GM21360 (cell line): ENCODE results near the gene RIT1.

Source experiments
- ATAC-seq: cut with Tn5 transposase; IDR thresholded peaks from one replicate; pipeline ENCODE4 v1.9.1; 2021; ENCODE audit warnings: mild to moderate bottlenecking, moderate library complexity; ENCODE audit not compliant: unreplicated experiment

RIT1 gene

GRCh38 chr1:155859234-155859829, 51.8 kb downstream of the RIT1 start, which contains the start of gene SYT11:
Gene SYT11, plus strand, starts transcription at chr1:155859567. Its CDS starts 195 bp downstream, at chr1:155859762.
- peak; percentile 61 for ATAC-seq

- no peak for ATAC-seq
Observed at GRCh38 chr1:155858800-155859233, 52.3 kb downstream of the RIT1 start.

GRCh38 chr1:155856975-155857930, 53.9 kb downstream of the RIT1 start, which contains the start of gene GON4L:
Gene GON4L, minus strand, starts transcription at chr1:155857214. Its CDS starts 3,434 bp downstream, at chr1:155853780.
- ATAC-seq, result peak; percentile 48

- no peak for ATAC-seq
Observed at GRCh38 chr1:155856257-155856974, 54.7 kb downstream of the RIT1 start.

GRCh38 chr1:155850345-155850744, 60.8 kb downstream of the RIT1 start:
- no peak for ATAC-seq

- ATAC-seq, result no peak
Observed at GRCh38 chr1:155847823-155848529, 63.2 kb downstream of the RIT1 start.
